Psoas muscle (tissue), 8 donors: ENCODE data around the gene SERPINE1. TPM values are rescaled to one million over a fixed set of nuclear protein-coding genes. Genes with fewer than 3 reads are reported as not detected.
"Not testable (repeated sequence)": the region's sequence is repeated elsewhere in the genome, so short reads cannot be mapped to it uniquely, and the experiment has no call there.

Source experiments
- ATAC-seq, 4 donors: fragments of 200-7000 bp; cut with Tn5 transposase; one replicate each; pipeline ENCODE4 v1.9.1; 2020; ENCODE audit warnings: moderate library complexity in 3 of 4, mild to moderate bottlenecking in 2 of 4
- DNase-seq, 2 donors: peaks; one replicate each; pipeline ENCODE4 v3.0.0-alpha.2; 2020
- H3K27ac ChIP-seq: fragments of 200-600 bp; one replicate; pipeline ENCODE4 v1.8.0; 2022
- H3K27me3 ChIP-seq, 3 donors: fragments of 200-600 bp in 1 of 3; one replicate each; pipeline versions ENCODE4 v1.6.1 to v1.8.0; 2013 to 2022; ENCODE audit warnings: low read length in 2 of 3, mild to moderate bottlenecking in 2 of 3, moderate library complexity in 1 of 3; ENCODE audit not compliant: insufficient read depth in 3 of 3
- H3K36me3 ChIP-seq, 2 donors: fragments of 200-600 bp in 1 of 2; one replicate each; pipeline versions ENCODE4 v1.6.1 to v1.8.0; 2013 to 2022; ENCODE audit warnings: low read depth in 1 of 2, mild to moderate bottlenecking in 1 of 2, moderate library complexity in 1 of 2; ENCODE audit not compliant: insufficient read depth in 1 of 2
- H3K4me1 ChIP-seq: fragments of 200-600 bp; one replicate; pipeline ENCODE4 v1.8.0; 2022
- H3K4me3 ChIP-seq: fragments of 200-600 bp; one replicate; pipeline ENCODE4 v1.8.0; 2022; ENCODE audit warnings: mild to moderate bottlenecking
- H3K9me3 ChIP-seq: fragments of 200-600 bp; one replicate; pipeline ENCODE4 v1.8.0; 2022
- whole genome bisulfite sequencing, 3 donors: extraction: QIAGEN DNeasy Blood & Tissue Kit; methylation state at CpG; one replicate each; pipeline versions ENCODE4 v1.1.6 to v1.1.7; 2013; 5-methylcytosine and 5-hydroxymethylcytosine counted together
- intact Hi-C, 2 donors: fragments of 100-400 bp; cut with DNase I; formaldehyde crosslinking; loops; one replicate each; pipeline versions ENCODE4 v1.11.0 to v1.14.2; 2022
- polyA plus RNA-seq, 3 donors: library from polyadenylated mRNA; stranded (reverse); fragments of 200-250 nt; gene quantifications; one replicate each; pipeline ENCODE4 v1.2.3, GENCODE V29; 2013
- total RNA-seq, 4 donors: library from RNA; stranded (reverse); fragmentation: NEBNext Ultra II Directional in 2 of 4; extraction: Animal tissue kit (Norgen Biotek cat#: 25700) in 2 of 4; gene quantifications; one replicate each; pipeline versions ENCODE4 v1.2.1 to v1.2.4, GENCODE V29; 2021 to 2023
- TF ChIP-seq, protein P1 (sequence below): fragments of 200-600 bp; IDR thresholded peaks from one replicate; pipeline ENCODE4 v1.8.0; 2022; ENCODE audit warnings: antibody characterized with exemption
- donor health status: healthy with polysubstance abuse.
- donor health status: DM: no; HTN: no; CAD: no; lungs with moderate emphysema.
- donor health status: Bipolar disorder and iron deficiency.
- donor health status: healthy.
- donor health status: DM: yes; HTN: yes; CAD: no.
- donor health status: DM: no; HTN: no; CAD: no.
- donor health status: DM: no; HTN: no; CAD: no.
- donor health status: DM: yes; HTN: yes; CAD: no.

The SERPINE1 gene
- total and polyA plus RNA-seq, 7 donors = 4.3 to 269 (median 7.2) TPM

DNA sequence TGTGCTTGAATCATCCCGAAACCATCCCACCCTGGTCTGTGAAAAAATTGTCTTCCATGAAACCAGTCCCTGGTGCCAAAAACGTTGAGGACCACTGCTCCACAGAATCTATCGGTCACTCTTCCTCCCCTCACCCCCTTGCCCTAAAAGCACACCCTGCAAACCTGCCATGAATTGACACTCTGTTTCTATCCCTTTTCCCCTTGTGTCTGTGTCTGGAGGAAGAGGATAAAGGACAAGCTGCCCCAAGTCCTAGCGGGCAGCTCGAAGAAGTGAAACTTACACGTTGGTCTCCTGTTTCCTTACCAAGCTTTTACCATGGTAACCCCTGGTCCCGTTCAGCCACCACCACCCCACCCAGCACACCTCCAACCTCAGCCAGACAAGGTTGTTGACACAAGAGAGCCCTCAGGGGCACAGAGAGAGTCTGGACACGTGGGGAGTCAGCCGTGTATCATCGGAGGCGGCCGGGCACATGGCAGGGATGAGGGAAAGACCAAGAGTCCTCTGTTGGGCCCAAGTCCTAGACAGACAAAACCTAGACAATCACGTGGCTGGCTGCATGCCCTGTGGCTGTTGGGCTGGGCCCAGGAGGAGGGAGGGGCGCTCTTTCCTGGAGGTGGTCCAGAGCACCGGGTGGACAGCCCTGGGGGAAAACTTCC lies 784 bp upstream of the SERPINE1 start:
- H3K27me3 ChIP-seq = peaks cover 0 to 60% (median 5%) of the 10 kb centered on the region in 3 donors
- DNase-seq = peak; percentile 82 to 84
- TF ChIP-seq, protein P1, sequence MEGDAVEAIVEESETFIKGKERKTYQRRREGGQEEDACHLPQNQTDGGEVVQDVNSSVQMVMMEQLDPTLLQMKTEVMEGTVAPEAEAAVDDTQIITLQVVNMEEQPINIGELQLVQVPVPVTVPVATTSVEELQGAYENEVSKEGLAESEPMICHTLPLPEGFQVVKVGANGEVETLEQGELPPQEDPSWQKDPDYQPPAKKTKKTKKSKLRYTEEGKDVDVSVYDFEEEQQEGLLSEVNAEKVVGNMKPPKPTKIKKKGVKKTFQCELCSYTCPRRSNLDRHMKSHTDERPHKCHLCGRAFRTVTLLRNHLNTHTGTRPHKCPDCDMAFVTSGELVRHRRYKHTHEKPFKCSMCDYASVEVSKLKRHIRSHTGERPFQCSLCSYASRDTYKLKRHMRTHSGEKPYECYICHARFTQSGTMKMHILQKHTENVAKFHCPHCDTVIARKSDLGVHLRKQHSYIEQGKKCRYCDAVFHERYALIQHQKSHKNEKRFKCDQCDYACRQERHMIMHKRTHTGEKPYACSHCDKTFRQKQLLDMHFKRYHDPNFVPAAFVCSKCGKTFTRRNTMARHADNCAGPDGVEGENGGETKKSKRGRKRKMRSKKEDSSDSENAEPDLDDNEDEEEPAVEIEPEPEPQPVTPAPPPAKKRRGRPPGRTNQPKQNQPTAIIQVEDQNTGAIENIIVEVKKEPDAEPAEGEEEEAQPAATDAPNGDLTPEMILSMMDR = no peak
- ATAC-seq = peak; percentile 34 to 61 (median 46)
- H3K4me3 ChIP-seq = peak overlapping the region; percentile 52
- peaks cover 0 to 4% of the 10 kb centered on the region in 2 donors for H3K36me3 ChIP-seq
- peaks cover 12% of the 10 kb centered on the region for H3K4me1 ChIP-seq
- H3K27ac ChIP-seq = peak overlapping the region; percentile 60
- intact Hi-C loops = no loop called here
- WGBS, 3 donors = 20 to 28% (median 25%) methylated on average over 15 of the region's 15 CpGs
- no peaks in the 10 kb centered on the region for H3K9me3 ChIP-seq

DNA sequence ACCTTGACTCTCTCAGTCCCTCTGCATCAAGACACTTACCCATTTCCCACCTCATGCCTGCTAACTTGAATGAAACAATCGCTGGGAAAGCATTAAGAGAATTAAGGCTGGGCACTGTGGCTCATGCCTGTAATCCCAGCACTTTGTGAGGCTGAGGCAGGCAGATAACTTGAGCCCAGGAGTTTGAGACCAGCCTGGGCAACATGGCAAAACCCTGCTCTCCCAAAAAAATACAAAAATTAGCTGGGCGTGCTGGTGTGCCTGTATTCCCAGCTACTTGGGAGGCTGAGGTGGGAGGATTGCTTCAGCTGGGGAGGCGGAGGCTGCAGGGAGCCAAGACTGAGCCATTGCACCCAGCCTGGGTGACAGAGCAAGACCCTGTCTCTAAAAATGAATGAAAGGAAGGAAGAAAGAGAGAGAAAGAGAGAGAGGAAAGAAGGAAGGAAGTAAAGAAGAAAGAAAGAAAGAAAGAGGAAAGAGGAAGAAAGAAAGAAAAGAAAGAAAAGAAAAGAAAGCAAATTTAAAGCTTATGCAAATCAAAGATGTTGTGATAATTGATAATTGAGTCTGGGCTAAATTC lies 646 bp downstream of the SERPINE1 start:
- 65 to 68% (median 67%) methylated on average over 3 of the region's 3 CpGs for WGBS, 3 donors
- DNase-seq (no peak), ATAC-seq (no peak)
- H3K9me3 ChIP-seq = no peaks in the 10 kb centered on the region
- peak overlapping the region; percentile 60 for H3K27ac ChIP-seq
- TF ChIP-seq, protein P1 = no peak
- peak overlapping the region; percentile 52 for H3K4me3 ChIP-seq
- H3K4me1 ChIP-seq = peaks cover 2% of the 10 kb centered on the region
- H3K27me3 ChIP-seq = peaks cover 0 to 54% (median 5%) of the 10 kb centered on the region in 3 donors
- H3K36me3 ChIP-seq = peaks cover 0 to 4% of the 10 kb centered on the region in 2 donors
- intact Hi-C loops = no loop called here

DNA sequence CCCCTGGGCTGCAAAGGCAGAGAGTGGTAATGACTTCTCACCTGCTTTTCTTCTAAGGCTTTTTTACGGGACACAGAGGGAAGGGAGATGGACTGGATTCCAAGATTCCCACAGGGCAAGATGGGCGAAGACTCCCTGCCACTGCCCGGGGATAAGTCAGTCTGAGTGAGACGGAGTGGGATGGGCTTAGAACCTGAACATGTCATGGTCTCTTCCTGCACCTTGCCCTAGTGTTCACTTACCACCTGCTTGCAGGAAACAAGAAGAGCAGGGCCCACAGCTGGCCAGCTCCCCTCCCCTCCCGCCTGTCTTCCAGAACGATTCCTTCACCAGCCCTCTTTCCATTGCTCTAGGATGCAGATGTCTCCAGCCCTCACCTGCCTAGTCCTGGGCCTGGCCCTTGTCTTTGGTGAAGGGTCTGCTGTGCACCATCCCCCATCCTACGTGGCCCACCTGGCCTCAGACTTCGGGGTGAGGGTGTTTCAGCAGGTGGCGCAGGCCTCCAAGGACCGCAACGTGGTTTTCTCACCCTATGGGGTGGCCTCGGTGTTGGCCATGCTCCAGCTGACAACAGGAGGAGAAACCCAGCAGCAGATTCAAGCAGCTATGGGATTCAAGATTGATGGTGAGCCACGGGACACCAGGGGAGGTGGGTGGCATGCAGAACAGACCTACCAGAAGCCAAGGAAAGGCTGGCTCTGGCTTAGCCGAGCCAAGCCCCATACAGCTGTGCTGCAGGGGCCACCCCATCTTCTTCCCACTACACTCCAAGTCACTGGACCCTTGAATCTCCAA lies 1.3 kb downstream of the SERPINE1 start:
- Histone ChIP-seq H3K4me3 (peak overlapping the region; percentile 52), H3K27ac (no peak overlapping the region), H3K36me3 (peaks cover 0 to 4% of the 10 kb centered on the region in 2 donors), H3K4me1 (no peaks in the 10 kb centered on the region), H3K27me3 (peaks cover 0 to 47% (median 5%) of the 10 kb centered on the region in 3 donors), H3K9me3 (no peaks in the 10 kb centered on the region)
- WGBS, 3 donors = 68 to 79% (median 69%) methylated on average over 14 of the region's 14 CpGs
- TF ChIP-seq, protein P1 = no peak
- intact Hi-C loops = no loop called here
- DNase-seq (no peak), ATAC-seq (no peak)

DNA sequence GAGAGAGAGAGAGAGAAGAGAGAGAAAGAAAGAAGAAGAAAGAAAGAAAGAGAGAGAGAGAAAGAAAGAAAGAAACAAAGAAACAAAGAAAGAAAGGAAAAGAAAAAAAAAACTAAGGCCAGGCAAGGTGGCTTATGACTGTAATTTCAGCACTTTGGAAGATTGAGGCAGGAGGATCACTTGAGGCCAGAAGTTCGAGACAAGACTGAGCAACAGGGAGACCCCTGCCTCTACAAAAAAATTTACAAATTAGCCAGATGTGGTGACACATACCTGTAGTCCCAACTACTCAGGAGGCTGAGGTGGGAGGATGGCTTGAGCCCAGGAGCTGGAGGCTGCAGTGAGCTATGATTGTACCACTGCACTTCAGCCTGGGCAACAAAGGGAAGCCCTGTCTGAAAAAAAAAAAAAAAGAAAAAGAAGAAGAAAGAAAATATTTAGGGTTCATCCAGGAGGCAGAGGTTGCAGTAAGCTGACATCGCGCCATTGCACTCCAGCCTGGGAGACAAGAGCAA lies 2.8 kb downstream of the SERPINE1 start:
- Histone ChIP-seq H3K9me3 (no peaks in the 10 kb centered on the region), H3K27ac (no peak overlapping the region), H3K36me3 (peaks cover 0 to 4% of the 10 kb centered on the region in 2 donors), H3K4me3 (no peak overlapping the region), H3K27me3 (peaks cover 0 to 34% (median 5%) of the 10 kb centered on the region in 3 donors), H3K4me1 (no peaks in the 10 kb centered on the region)
- TF ChIP-seq, protein P1 = no peak
- intact Hi-C loops = no loop called here
- 85 to 97% (median 93%) methylated on average over 3 of the region's 3 CpGs for WGBS, 3 donors
- DNase-seq (no peak), ATAC-seq (no peak)

DNA sequence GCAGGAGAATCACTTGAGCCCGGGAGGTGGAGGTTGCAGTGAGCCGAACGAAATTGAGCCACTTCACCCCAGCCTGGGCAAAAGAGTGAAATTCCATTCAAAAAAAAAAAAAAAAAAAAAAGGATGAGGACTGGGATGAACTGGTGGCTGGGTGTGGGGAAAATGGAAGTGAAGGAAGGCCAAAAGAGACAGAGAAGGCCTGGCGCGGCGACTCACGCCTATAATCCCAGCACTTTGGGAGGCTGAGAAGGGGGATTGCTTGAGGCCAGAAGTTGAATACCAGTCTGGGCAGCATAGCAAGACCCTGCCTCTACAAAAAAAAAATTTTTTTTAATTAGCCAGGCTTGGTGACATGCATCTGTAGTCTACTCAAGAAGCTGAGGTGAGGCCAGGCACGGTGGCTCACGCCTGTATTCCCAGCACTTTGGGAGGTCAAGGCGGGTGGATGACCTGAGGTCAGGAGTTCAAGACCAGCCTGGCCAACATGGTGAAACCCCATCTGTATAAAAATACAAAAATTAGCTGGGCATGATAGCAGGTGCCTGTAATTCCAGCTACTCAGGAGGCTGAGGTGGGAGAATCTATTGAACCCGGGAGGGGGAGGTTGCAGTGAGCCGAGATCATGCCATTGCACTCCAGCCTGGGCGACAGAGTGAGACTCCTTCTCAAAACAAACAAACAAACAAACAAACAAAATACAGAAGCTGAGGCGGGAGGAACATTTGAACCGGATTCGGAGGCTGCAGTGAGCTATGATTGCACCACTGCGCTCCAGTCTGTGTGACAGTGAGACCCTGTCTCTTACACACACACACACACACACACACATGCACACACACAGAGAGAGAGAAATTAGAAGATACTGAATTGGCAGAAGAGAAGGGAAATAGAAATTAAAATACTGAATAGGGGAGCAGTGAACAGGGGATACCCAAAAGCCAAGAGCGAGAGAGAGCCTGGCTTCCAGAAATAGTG lies 6.0 kb downstream of the SERPINE1 start:
- ATAC-seq, H3K36me3 ChIP-seq, DNase-seq, H3K9me3 ChIP-seq, H3K27ac ChIP-seq, H3K4me1 ChIP-seq, intact Hi-C loops, H3K4me3 ChIP-seq: not testable (repeated sequence)
- WGBS, 3 donors = 83 to 91% (median 85%) methylated on average over 18 of the region's 18 CpGs
- H3K27me3 ChIP-seq = peaks cover 0 to 18% (median 0%) of the 10 kb centered on the region in 3 donors
